HG03378 (cell line): Measurements from ENCODE around the gene SNX7.

Experiments
- ATAC-seq: cut with Tn5 transposase; IDR thresholded peaks from one replicate; pipeline ENCODE4 v1.9.1; 2021; ENCODE audit warnings: mild to moderate bottlenecking, moderate library complexity; ENCODE audit not compliant: unreplicated experiment

SNX7 gene

DNA sequence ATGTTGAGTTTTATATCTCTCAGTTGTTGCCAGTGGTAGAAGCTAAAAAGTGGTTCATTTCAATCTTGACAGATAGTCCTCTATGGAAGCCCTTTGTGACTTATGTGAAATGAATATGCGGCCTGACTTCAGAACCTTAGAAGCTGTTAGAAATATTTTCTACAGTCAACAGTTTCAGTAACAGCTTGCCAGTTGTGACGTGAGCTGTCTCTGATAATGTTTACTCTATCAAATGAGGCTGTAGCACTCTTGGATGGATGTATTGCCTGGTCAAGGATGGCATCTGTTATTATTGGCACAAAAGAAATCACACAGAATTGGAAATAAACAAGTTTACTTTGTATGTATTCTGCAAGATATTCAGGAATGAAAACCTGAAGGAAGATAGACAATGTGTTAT, 31.9 kb downstream of the SNX7 start:
- ATAC-seq = no peak

DNA sequence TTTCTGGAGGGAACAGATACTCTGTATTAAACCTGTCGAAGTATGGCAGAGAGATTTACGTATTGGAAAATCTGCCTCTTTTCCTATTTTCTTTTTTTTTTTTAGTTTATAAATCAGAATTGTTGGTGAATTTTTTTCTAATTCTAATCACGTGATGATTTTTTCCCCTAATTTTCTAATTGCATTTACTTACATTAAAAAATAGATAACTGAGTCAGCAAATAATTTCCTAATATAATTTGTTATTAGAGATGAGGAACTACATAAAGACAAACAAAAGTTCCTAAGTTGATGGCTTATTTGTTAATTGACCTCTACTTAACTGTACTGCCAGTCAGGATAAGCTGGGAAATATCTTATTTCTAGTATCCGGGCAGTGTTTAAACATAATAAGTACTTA, 34.6 kb downstream of the SNX7 start:
- ATAC-seq = no peak

DNA sequence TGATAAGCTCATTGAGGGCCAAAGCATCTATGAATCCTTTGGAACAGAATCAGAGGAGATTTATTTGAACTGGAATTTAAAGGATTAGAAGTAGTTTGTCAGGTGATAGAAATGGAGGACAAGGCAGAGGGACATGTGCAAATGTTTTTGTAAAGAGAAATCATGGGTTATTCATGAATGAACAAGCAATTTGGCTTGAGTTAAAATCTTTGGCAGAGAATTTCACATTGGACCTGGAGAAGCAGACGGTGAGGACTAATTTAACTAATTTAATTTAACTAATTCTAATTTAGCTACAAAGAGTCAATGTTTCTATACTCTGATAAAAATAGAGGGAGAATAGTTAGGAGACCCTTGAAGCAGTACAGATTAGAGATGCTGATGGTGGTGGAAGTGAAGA, 36.3 kb downstream of the SNX7 start:
- no peak for ATAC-seq

DNA sequence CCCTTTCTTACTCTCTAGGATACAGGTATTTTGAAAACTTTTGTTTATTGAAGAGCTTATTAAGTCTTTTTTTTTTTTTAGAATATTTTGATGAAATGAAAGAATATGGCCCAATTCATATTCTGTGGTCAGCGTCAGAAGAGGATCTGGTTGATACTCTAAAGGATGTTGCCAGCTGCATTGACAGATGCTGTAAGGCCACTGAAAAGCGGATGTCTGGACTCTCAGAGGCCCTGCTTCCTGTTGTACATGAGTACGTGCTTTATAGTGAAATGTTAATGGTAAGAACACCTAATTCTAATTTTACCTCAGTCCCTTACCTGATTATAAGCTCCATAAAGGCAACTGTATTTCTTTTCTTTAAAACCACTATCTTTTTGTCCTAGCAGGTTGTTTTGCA, 37.1 kb downstream of the SNX7 start:
- no peak for ATAC-seq

DNA sequence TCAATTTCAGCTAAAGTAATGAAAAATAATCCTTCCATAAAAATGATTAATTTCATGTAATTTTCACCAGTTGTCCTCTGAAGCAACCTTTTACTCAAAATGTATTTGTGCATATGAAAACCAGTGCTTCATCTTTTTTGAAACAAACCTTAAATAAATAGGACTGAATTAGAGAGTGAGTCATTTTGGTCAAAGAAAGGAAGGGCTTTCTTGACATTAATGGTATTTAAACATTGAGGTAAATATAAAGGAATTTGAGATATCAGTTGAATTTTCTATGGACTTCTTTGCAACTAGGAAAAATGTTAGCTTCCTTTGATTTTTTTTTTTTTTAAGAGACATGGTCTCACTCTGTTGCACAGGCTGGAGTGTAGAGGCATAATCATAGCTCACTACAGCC, 38.7 kb downstream of the SNX7 start:
- ATAC-seq = no peak

DNA sequence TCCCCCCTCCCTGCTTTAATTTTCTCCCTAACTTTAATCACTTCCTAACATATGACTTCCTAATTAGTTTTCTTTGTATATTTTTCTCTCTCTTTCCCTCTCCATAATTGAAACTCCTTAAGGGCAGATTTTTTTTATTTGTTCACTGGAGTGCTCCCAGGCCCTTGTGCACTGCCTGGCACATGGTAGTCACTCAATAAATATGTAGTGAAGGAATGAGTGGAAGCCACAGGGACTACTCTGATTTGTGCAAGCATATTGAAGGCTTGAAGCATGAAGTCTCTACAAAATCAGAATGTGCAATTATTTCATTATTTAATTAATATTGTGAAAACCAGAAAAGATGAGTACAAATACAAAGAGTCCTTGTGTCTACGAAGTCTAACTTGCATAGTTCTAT, 41.5 kb downstream of the SNX7 start:
- ATAC-seq = no peak

GRCh38 chr1:98704474-98704873, 43.0 kb downstream of the SNX7 start:
- no peak for ATAC-seq

DNA sequence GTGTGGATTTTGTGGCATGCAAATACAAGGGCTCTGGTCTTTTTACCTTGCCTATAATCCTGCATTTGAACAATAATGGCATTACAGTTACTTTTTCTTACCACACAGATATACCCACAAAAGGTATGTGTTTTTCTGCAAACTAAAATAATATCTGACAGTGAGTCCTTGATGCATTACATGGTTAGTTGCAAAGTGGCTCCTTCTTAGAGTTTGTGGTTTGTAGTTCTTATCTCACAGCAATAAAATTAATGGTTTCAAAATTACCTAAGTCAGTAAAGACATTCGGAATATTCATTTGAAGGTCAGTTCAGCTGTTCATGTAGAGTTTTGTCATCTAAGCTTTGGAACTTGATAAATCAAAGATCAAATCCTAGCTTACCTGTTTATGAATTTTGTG, 43.5 kb downstream of the SNX7 start:
- ATAC-seq = no peak

DNA sequence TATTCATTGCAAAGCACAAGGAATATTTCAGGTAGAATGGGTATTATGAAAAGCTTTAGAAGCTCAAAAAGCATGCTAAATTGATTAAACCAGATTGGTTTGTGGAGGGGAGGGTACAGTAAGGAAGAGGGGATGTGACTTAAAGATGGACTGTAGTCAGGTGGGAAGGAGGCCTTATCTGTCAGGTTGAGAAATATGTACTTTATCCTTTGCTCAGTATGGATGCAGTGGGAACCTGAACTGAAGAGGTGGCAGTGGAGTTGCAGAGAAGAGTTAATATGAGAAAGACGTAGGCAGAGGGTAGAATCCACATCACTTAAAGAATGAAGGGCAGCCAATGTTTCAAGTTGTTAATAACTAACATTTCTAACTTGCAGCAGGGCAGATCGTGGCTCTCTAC, 44.1 kb downstream of the SNX7 start:
- ATAC-seq = no peak

DNA sequence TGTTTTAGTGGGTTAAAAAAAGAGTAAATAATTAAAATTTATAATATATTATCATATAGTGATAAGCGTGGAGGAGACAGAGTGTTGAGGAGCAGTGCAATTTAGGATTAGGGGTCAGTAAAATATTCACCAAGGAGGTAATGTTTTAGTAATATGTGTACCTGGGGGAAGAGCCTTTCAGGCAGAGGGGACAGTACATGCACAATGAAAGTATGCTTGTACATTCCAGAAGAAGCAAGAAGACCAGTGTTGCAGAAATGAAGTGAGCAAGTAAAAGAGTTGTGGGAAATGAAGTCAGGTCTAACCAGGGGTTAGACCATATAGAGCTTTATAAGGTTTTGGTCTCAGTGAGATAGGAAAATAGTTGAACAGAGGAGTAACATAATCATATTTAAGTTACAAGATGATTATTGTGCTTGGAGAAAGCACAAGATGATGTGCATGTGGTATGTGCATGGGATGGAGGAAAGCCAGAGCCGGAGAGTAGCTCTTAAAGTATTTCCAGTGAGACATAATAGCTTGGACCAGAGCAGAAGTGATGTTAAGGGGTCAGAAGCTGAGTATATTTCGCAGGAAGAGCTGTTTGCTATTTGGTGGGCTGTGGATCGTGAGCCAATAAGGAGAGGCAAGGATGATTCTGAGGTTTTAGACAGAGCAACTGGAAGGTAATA, 44.8 kb downstream of the SNX7 start:
- ATAC-seq = no peak

DNA sequence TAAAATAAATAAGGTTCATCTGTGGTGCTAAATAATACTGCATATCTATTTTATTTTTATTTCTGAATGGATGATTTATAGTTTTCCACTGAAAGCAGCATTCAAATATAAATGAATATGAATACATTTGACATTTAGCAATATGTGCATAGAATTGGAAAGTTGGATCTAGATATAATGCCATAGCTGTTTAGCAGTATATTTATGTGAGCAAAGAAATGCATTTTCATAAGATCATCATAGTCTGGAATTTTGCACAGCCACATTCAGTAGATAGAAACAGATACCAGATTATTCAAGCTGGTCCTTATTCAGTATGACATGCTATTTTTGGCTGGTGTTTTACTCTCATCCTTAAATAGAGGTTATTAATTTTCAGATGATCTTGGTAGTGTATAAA, 46.0 kb downstream of the SNX7 start:
- no peak for ATAC-seq

GRCh38 chr1:98709906-98710305, 48.4 kb downstream of the SNX7 start:
- no peak for ATAC-seq

GRCh38 chr1:98723574-98723973, 62.1 kb downstream of the SNX7 start:
- no peak for ATAC-seq

DNA sequence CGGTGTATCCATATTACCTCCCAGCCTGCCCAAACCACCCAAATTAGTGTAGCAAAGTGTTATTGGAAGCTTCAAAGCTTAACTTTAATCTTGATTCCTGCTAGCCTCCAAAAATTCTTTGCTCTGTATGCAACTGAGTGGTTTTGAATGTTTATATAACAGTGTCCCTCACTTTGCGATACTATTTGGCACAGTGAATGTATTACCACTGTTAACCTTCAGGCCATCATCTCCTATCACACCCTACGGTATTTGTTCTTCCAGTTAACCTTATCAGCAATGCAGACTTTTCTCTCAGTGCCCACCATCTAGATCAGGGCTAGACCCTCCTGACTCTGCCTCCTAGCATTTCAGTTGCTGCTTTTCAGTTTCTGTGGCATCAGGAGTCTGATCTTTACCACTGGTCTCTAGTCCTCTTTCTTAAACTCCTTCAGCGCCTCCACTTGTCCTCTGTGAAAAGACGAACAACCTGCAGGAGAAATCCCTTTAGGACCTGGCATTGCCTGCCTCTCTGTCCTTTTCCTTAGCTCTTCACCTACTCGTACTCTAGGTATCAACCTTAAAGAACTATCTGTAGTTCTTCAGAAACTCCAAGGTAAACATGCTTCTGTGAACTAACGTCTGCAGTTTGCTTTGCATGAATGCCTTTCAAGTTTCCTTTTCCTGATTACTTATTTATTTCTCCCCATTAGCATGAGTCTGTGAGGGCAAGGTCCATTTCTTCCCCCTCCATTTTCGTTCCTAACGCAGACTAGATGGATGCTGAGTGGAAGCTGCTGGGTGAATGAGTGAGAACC, 71.7 kb downstream of the SNX7 start:
- ATAC-seq = no peak

GRCh38 chr1:98733782-98734112, 72.2 kb downstream of the SNX7 start:
- ATAC-seq = no peak

GRCh38 chr1:98735756-98736155, 74.2 kb downstream of the SNX7 start:
- no peak for ATAC-seq

DNA sequence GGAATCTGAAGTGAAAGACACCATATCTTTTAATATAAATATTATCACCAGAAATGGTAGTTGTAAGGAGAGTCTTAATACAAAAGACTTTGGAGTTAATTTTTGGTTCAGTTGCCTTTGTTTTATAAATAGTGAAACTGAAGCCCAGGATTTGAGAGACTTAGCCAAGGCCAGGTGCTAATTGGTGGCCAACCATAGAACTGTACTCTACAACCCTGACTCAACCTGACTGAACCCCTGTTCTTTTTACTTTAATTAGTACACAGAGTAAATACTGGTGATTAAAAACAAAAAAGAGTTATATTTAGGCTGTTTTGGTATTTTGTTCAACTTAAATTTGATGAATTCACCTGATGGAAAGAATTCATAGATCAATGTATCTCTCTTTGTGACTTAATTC, 76.3 kb downstream of the SNX7 start:
- no peak for ATAC-seq

GRCh38 chr1:98739762-98740161, 78.2 kb downstream of the SNX7 start:
- no peak for ATAC-seq

GRCh38 chr1:98741164-98741563, 79.6 kb downstream of the SNX7 start:
- no peak for ATAC-seq

- no peak for ATAC-seq
Observed at GRCh38 chr1:98749152-98749756, 87.7 kb downstream of the SNX7 start.

GRCh38 chr1:98754176-98754575, 92.7 kb downstream of the SNX7 start:
- no peak for ATAC-seq

DNA sequence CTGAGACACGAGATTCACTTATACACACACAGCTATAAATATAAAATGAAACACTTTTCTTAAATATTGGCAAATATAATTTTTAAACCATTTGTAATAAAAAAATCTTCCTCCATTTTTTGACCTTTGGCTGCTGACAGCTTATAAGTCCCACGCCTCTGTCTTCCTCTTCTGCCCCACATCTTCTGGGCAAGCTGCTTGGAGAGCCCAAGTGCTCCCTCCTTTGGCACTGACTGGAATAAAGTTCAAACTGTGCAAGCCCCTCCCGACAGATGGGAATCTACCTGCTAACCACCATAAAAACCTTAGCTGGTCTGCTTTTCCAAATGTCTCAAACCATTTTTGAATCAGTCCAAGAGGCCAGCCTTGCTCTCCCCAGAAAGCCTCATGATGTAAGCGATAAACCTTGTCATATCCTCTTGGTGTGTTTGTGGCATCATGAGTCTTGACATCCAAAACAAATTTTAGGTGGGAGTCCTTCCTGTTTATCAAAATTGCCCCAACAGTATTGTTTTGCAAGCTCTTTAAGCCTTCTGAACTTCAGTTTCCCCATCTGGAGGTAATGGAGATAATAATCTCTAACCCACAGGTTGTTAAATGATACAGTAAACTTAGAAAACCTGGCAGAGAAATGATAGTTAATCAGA, 99.8 kb downstream of the SNX7 start:
- ATAC-seq = no peak
